HG02588 (cell line): ENCODE measurements around the gene DCK.
"Not testable (repeated sequence)": the region's sequence is repeated elsewhere in the genome, so short reads cannot be mapped to it uniquely, and the experiment has no call there.

Source experiments
- ATAC-seq: cut with Tn5 transposase; IDR thresholded peaks from one replicate; pipeline ENCODE4 v1.9.1; 2021; ENCODE audit warnings: mild to moderate bottlenecking, moderate library complexity; ENCODE audit not compliant: unreplicated experiment

Gene DCK

GRCh38 chr4:71059573-71059972 is 66.1 kb downstream of the DCK start:
- ATAC-seq: not testable (repeated sequence)

GRCh38 chr4:71062436-71062835 is 69.0 kb downstream of the DCK start:
- no peak for ATAC-seq

- no peak for ATAC-seq
Measured at GRCh38 chr4:71063711-71064110, 70.3 kb downstream of the DCK start.

- ATAC-seq: no peak
Measured at GRCh38 chr4:71064521-71064920, 71.1 kb downstream of the DCK start.

- no peak for ATAC-seq
Measured at GRCh38 chr4:71065991-71066510, 72.6 kb downstream of the DCK start.

- no peak for ATAC-seq
Measured at GRCh38 chr4:71066737-71067716, 73.6 kb downstream of the DCK start.

GRCh38 chr4:71069063-71069462 is 75.6 kb downstream of the DCK start:
- ATAC-seq: no peak

GRCh38 chr4:71070015-71070414 is 76.6 kb downstream of the DCK start:
- ATAC-seq: no peak

GRCh38 chr4:71074452-71075299 is 81.2 kb downstream of the DCK start:
- ATAC-seq: no peak
